ENCODE results near the gene ARHGEF7. TPM values are rescaled to one million over a fixed set of nuclear protein-coding genes. Genes with fewer than 3 reads are reported as not detected.

The ARHGEF7 gene
- total RNA-seq, 2 donors from 2014 or later = 46.7 to 50.7 TPM

DNA sequence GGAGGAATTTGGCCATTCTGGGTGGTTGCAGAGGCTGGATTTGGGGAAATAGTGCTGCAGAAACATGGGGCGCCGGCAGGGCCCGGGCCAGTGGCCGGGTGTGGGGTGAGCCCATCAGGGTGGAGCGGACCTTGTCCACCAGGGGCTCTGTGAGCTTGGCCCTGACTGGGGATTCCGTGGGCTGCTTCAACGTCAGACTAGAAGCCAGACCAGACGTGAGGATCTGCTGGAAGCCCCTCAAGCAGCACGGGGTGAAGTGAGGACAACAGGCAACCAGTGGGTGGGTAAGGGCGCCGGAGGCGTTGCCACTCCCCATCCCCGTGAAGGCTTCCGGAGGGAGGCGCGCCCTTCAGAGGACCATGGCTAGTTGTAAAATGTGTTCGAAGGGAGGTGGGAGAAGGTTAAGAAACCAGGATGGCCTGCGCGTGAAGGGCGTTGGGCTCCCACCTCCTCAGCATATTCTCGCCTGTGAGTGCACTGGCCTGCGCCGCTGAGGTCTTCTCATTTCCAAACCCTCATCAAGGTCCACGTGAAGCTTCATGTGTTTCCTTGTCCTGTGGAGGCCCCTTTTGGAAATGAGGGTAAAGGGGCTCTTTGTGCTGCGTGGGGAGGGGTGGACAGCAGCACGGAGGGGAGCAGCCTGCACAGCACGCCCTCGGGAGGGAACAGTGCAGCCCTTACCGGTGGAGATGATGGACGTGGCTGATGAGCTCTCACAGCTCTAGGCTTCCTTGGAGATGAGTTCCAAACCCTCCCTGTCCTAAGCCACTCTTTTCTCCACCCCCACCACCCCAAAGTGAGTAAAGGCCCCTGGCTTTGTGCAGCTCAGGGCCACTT, 213.7 kb downstream of the ARHGEF7 start:
- intact Hi-C loops (cut with DNase I) = no loop called here
- no peak for DNase-seq

DNA sequence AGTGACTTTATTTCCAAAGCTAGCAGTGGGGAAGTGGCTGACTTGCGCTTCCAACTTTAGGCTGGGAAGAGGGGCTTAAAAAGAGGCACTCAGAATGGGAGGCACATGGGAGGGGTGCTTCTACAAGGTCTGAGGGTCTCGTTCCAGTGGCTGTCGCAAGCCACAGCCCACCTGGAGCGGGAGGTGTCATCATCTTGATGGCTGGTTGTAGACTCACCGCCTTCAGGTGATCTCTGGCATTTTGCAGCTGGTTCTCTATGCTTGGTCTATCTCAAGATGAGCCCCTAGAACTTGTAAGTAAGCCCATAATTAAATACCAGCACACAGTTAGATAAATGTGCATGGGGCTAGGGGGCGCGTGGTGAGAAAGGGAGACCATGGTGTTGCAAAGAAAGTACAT, 214.5 kb downstream of the ARHGEF7 start:
- Histone ChIP-seq H3K4me1 (no peaks in the 10 kb centered on the region), H3K27me3 (no peaks in the 10 kb centered on the region), H3K9me3 (no peaks in the 10 kb centered on the region), H3K36me3 (no peaks in the 10 kb centered on the region), H3K27ac (no peak overlapping the region), H3K9ac (ENCODE audit: low read depth in 2 of 2, low read length in 2 of 2) (no peak overlapping the region), H3K4me3 (no peak overlapping the region)
- TF ChIP-seq, protein P1, sequence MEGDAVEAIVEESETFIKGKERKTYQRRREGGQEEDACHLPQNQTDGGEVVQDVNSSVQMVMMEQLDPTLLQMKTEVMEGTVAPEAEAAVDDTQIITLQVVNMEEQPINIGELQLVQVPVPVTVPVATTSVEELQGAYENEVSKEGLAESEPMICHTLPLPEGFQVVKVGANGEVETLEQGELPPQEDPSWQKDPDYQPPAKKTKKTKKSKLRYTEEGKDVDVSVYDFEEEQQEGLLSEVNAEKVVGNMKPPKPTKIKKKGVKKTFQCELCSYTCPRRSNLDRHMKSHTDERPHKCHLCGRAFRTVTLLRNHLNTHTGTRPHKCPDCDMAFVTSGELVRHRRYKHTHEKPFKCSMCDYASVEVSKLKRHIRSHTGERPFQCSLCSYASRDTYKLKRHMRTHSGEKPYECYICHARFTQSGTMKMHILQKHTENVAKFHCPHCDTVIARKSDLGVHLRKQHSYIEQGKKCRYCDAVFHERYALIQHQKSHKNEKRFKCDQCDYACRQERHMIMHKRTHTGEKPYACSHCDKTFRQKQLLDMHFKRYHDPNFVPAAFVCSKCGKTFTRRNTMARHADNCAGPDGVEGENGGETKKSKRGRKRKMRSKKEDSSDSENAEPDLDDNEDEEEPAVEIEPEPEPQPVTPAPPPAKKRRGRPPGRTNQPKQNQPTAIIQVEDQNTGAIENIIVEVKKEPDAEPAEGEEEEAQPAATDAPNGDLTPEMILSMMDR (IDR thresholded peaks at IDR 0.05) = no peak
- intact Hi-C loops (cut with DNase I) = no loop called here
- DNase-seq = no peak

More for the DNA sequence above, 213.7 kb downstream of the ARHGEF7 start:
- Histone ChIP-seq H3K27me3 (no peaks in the 10 kb centered on the region), H3K36me3 (no peaks in the 10 kb centered on the region), H3K9me3 (no peaks in the 10 kb centered on the region), H3K4me3 (no peak overlapping the region), H3K27ac (no peak overlapping the region), H3K9ac (ENCODE audit: low read depth in 2 of 2, low read length in 2 of 2) (no peak overlapping the region), H3K4me1 (no peaks in the 10 kb centered on the region)
- TF ChIP-seq, protein P1 (IDR thresholded peaks at IDR 0.05) = no peak

DNA sequence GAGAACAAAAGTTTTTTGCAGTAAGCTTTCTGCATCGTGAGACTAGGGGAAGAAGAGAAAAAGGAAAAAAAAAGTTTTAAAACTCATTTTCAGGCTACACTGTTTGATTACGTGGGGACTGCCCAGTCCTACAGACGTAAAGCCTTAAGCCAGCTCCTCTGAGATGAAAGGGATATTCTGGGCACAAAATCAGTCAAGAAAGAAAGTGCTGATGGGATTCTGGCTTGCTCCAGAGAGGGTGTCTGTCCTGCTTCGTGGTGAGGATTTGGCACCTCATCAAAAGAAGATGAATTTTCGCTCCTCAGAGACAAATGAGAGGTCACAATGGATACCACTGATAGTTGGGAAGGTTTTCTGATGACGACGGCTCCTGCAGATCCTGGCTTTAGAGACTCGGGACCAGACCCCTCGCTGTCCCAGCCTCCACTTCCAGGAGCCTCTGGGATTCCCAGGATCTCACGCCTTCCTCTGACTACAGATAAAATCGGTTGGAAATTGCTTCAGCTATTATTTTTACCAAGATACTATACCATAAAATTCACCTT, 215.0 kb downstream of the ARHGEF7 start:
- no peaks in the 10 kb centered on the region for H3K9me3 ChIP-seq
- no peak for DNase-seq
- H3K9ac ChIP-seq (ENCODE audit: low read depth in 2 of 2, low read length in 2 of 2) = no peak overlapping the region
- H3K27ac ChIP-seq = no peak overlapping the region
- no peaks in the 10 kb centered on the region for H3K36me3 ChIP-seq
- intact Hi-C loops (cut with DNase I) = no loop called here
- H3K4me3 ChIP-seq = no peak overlapping the region
- TF ChIP-seq, protein P1 (IDR thresholded peaks at IDR 0.05) = no peak
- no peaks in the 10 kb centered on the region for H3K4me1 ChIP-seq
- no peaks in the 10 kb centered on the region for H3K27me3 ChIP-seq

DNA sequence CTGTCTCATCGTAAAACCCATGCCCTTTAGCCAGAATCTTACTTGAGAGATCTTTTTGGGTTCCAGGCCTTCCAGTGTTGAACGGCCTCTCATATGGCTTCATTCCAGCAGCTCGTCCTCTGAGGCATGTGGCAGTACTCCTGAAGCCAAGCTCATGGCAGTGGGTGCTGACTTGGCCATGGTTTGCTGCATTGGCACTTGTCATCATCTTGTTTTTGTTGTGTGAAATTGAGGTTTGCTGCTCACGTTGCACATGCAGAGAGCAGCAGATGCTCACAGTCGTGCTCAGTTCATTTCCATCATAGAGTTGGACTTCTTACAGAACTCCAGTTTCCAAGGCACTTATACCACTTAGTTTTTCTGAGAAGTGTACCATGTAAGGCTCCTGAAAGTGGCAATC, 220.2 kb downstream of the ARHGEF7 start:
- no peaks in the 10 kb centered on the region for H3K4me1 ChIP-seq
- no peak overlapping the region for H3K27ac ChIP-seq
- no peaks in the 10 kb centered on the region for H3K9me3 ChIP-seq
- H3K4me3 ChIP-seq = no peak overlapping the region
- intact Hi-C loops (cut with DNase I) = no loop called here
- TF ChIP-seq, protein P1 (IDR thresholded peaks at IDR 0.05) = no peak
- H3K9ac ChIP-seq (ENCODE audit: low read depth in 2 of 2, low read length in 2 of 2) = no peak overlapping the region
- no peak for DNase-seq
- H3K27me3 ChIP-seq = no peaks in the 10 kb centered on the region
- no peaks in the 10 kb centered on the region for H3K36me3 ChIP-seq

DNA sequence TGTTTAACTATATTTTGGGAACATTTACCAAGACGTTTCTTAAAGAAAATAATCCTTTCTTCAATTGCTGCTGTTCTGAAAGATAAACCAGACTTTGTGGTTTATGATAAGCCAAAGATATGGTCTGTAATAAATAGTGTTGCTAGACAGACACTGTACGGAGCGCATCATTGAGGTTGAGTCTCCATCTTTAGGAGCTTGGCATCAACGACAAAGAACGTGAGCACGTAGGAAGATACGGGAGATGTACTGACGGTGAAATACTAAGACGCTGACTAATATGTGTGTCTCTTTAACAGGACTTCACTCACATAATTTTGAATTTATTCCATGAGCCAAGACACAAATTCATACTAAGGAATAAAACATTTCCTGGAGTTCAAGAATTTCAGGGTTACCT, 221.6 kb downstream of the ARHGEF7 start:
- Histone ChIP-seq H3K4me3 (no peak overlapping the region), H3K27ac (no peak overlapping the region), H3K9ac (ENCODE audit: low read depth in 2 of 2, low read length in 2 of 2) (no peak overlapping the region), H3K36me3 (no peaks in the 10 kb centered on the region), H3K4me1 (no peaks in the 10 kb centered on the region), H3K27me3 (no peaks in the 10 kb centered on the region), H3K9me3 (no peaks in the 10 kb centered on the region)
- no peak for DNase-seq
- TF ChIP-seq, protein P1 (IDR thresholded peaks at IDR 0.05) = no peak
- intact Hi-C loops (cut with DNase I) = no loop called here
